HL-60 (cell line): Measurements from ENCODE around the gene SH3RF3.

ENCODE experiments used
- DNase-seq, 2 experiments: peaks; one replicate each; pipeline ENCODE4 v3.0.0-alpha.2; 2010 to 2020; ENCODE audit warnings: low read depth in 1 of 2, low spot score in 1 of 2
- H3K27ac ChIP-seq: fragments of 250-450 bp; sonication (Bioruptor Pico); replicated peaks from 2 replicates; pipeline ENCODE4 v1.5.1; 2020; ENCODE audit warnings: mild to moderate bottlenecking, moderate library complexity
- H3K27me3 ChIP-seq: fragments of 250-450 bp; sonication (Bioruptor Pico); 2 replicates; pipeline ENCODE4 v1.5.1; 2021; ENCODE audit warnings: mild to moderate bottlenecking, moderate library complexity; ENCODE audit not compliant: insufficient read depth, poor library complexity, severe bottlenecking
- H3K4me3 ChIP-seq: replicated peaks from 2 replicates; pipeline ENCODE4 v1.5.1; 2011; ENCODE audit warnings: mild to moderate bottlenecking, control low read depth, low read length; ENCODE audit not compliant: insufficient read depth
- CTCF ChIP-seq: IDR thresholded peaks from one replicate; pipeline ENCODE4 v1.5.1; 2011; ENCODE audit warnings: low read length, control low read depth, inconsistent platforms; ENCODE audit not compliant: insufficient read depth
- GABPA ChIP-seq: IDR thresholded peaks from 2 replicates; pipeline ENCODE4 v1.6.1; 2012; ENCODE audit warnings: low read depth
- POLR2AphosphoS5 ChIP-seq: IDR thresholded peaks from 2 replicates; pipeline ENCODE4 v1.6.1; 2012; ENCODE audit warnings: low read depth
- REST ChIP-seq: IDR thresholded peaks from 2 replicates; pipeline ENCODE4 v1.6.1; 2012; ENCODE audit warnings: low read depth; ENCODE audit not compliant: insufficient replicate concordance
- SPI1 ChIP-seq: IDR thresholded peaks from 2 replicates; pipeline ENCODE4 v1.6.1; 2012; ENCODE audit warnings: low read depth, mild to moderate bottlenecking, borderline replicate concordance

SH3RF3 gene

DNA sequence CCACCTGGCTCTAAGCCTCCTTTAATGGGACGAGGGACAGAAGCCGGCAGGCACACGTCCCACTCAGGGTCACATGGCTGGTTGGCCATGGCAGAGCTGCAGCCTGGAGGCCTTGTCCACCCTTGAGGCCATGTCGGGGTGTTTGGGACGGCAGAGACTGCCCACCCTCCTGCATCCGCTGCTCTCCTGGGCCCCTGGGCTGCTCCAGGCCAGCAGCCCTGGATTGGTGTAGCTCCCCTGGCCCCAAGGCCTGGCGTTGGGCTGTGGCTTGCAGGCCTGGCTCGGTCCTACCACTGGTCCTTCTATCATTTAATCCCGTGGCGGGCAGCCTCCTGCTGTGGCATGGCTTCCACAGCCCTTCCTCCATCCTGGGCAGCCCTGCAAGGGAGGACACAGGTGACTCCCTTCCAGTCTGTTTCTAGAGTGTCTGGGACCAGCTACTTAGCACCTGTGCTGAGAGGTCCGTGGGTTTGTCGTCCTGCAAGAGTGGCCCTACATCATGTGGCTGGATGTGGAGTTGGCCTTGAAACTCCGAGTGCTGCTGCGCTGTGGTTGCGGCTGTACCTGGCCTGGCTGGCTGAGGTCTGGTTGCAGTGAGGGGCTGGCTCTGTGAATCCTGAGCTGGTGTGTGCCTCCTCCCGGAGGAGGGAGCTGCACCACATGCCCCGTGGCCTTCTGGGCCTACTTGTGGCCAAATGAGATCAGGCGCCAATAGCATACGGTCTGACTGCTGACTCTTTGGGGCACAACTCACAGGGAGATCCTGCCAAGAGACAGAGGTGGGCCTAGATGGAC, 67.3 kb downstream of the SH3RF3 start:
- Histone ChIP-seq H3K27me3 (peaks cover 9% of the 10 kb centered on the region), H3K4me3 (no peak overlapping the region), H3K27ac (no peak overlapping the region)
- no peak for TF ChIP-seq REST
- no peak for TF ChIP-seq POLR2AphosphoS5
- no peak for TF ChIP-seq SPI1
- no peak for DNase-seq

DNA sequence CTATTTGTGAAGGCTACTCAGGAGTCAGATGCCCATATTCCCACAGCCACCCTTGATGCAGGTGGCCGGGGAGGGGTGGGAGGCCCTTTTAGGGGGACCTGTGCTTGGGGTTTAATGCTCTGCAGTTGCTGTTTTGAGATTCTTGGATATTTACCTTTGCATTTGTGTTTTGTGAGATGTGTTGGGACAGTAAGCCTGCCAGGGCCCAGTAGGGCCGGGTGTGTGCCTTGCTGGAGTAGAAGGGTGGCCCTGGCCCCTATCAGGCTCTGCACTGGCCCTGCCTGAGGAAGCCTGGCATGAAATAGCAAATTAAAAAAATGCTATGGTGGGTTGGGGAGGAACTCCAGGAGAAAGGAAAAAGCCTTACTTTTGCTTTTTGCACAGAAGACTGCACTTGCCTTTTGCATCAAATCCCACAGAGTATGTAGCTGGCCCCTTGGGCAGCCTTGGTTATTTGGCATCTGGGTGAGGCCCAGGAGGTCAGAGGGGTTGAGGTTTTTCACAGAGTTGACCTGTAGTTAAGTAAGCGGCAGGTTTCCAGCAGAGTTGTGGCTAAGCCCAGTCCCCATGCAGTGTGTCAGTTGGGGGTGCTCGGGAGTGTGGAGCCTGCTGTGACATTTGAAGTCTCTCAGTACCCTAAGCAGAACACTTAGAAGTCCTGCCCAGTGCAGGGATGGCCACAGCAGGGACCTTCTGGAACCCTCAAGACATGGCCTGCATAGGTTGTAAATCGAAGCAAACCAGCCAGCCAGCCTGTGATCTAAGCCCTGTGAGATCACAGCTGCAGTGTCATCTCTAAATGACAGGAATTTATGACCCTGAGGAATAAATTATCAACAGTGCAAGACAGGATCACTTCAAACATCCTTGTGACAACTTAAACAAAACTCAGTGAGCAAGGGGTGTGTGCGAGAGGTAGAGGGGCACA, 68.8 kb downstream of the SH3RF3 start:
- no peak for TF ChIP-seq SPI1
- no peak for TF ChIP-seq CTCF
- TF ChIP-seq REST = no peak
- TF ChIP-seq POLR2AphosphoS5 = no peak
- TF ChIP-seq GABPA = no peak
- Histone ChIP-seq H3K4me3 (no peak overlapping the region), H3K27me3 (peaks cover 9% of the 10 kb centered on the region), H3K27ac (no peak overlapping the region)
- DNase-seq = no peak

GRCh38 chr2:109199790-109200189, 70.8 kb downstream of the SH3RF3 start:
- Histone ChIP-seq H3K4me3 (no peak overlapping the region), H3K27ac (no peak overlapping the region), H3K27me3 (peaks cover 3% of the 10 kb centered on the region)
- no peak for DNase-seq
- TF ChIP-seq POLR2AphosphoS5 = no peak
- TF ChIP-seq SPI1 = no peak
- no peak for TF ChIP-seq REST
- no peak for TF ChIP-seq CTCF
- no peak for TF ChIP-seq GABPA
